Measurements from ENCODE around the gene ARHGEF28.

Gene ARHGEF28

DNA sequence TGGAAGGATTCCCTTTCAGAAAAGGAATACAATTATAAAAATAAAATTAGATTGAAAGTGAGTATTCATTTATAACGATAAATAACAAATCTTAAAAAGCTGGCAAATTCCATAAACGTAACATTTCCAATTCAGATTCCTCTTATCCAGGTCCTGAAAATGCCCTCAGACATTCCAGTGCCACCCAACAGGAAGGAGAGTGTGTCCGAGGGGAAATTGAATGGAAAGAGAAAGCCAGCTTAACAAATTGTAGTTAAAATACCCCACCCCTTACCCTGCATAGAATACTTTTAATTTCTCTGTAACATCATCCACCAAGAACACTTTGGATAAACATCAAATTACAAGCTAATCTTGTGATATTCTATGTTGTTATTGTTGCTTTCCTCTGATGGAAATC lies 72.0 kb downstream of the ARHGEF28 start:
- Histone ChIP-seq H3K36me3 (no peaks in the 10 kb centered on the region), H3K9me3 (ENCODE audit: severe bottlenecking) (no peaks in the 10 kb centered on the region), H3K27me3 (ENCODE audit: insufficient read depth, low read depth, severe bottlenecking) (no peaks in the 10 kb centered on the region), H3K27ac (no peak overlapping the region), H3K4me3 (ENCODE audit: low read depth, low read length) (no peak overlapping the region)
- TF ChIP-seq, protein P1, sequence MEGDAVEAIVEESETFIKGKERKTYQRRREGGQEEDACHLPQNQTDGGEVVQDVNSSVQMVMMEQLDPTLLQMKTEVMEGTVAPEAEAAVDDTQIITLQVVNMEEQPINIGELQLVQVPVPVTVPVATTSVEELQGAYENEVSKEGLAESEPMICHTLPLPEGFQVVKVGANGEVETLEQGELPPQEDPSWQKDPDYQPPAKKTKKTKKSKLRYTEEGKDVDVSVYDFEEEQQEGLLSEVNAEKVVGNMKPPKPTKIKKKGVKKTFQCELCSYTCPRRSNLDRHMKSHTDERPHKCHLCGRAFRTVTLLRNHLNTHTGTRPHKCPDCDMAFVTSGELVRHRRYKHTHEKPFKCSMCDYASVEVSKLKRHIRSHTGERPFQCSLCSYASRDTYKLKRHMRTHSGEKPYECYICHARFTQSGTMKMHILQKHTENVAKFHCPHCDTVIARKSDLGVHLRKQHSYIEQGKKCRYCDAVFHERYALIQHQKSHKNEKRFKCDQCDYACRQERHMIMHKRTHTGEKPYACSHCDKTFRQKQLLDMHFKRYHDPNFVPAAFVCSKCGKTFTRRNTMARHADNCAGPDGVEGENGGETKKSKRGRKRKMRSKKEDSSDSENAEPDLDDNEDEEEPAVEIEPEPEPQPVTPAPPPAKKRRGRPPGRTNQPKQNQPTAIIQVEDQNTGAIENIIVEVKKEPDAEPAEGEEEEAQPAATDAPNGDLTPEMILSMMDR (IDR thresholded peaks at IDR 0.05; ENCODE audit: low read depth, low read length), result no peak
- DNase-seq, result no peak

DNA sequence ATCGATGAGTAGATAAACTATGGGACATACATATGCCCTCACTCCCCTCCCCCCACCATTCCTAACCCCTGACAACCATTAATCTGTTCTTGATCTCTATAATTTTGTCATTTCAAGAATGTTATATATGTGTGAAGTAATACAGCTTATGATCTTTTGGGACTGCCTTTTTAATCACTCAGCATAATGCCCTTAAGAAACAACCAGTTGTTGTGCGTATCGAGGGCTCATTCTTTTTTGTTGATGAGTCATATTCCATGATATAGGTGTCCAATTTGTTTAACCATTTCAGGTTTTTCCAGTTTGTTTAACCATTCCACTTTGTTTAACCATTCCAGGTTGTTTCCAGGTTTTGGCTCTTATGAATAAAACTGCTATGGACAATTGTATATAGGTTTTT lies 75.6 kb downstream of the ARHGEF28 start:
- TF ChIP-seq, protein P1 (IDR thresholded peaks at IDR 0.05; ENCODE audit: low read depth, low read length), result no peak
- H3K4me3 ChIP-seq (ENCODE audit: low read depth, low read length), result no peak overlapping the region
- no peaks in the 10 kb centered on the region for H3K9me3 ChIP-seq (ENCODE audit: severe bottlenecking)
- H3K36me3 ChIP-seq, result no peaks in the 10 kb centered on the region
- no peaks in the 10 kb centered on the region for H3K27me3 ChIP-seq (ENCODE audit: insufficient read depth, low read depth, severe bottlenecking)
- DNase-seq, result no peak
- H3K27ac ChIP-seq, result no peak overlapping the region

DNA sequence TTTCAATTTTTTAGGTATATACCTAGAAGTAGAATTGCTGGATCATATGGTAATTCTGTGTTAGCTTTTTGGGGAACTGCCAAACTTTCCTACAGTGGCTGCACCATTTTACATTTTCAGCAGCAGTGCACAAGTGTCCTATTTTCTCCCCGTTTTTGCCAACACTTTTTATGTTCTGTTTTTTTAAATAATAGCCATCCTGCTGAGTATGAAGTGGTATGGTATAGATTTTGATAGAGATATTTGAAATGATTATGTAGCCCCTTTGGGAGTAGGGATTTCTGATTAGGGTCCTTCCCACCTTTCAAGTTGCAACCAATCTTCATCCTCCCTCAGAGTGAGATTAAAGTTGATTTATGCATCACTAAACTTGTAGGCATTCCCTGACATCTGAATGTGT lies 76.5 kb downstream of the ARHGEF28 start:
- TF ChIP-seq, protein P1 (IDR thresholded peaks at IDR 0.05; ENCODE audit: low read depth, low read length), result no peak
- Histone ChIP-seq H3K36me3 (no peaks in the 10 kb centered on the region), H3K27ac (no peak overlapping the region), H3K4me3 (ENCODE audit: low read depth, low read length) (no peak overlapping the region), H3K9me3 (ENCODE audit: severe bottlenecking) (no peaks in the 10 kb centered on the region), H3K27me3 (ENCODE audit: insufficient read depth, low read depth, severe bottlenecking) (no peaks in the 10 kb centered on the region)
- no peak for DNase-seq

DNA sequence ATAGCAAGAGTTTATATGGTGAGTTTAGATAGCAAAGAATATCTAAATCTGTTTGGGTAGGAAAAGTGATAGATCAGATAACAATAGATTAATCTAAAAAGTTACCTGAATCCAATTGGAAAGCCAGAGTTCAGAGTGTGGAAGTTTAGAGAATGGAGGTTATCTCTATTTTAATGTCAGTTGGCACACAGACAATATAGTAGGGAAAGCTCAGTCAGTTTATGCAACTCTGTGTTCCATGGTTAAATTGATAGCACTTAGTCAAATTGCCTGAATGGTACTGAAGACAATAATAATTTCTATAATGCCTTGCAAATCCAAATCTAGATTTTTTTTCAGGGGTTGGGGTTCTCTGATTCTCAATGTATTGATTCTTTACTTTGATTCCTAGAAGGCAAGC lies 77.0 kb downstream of the ARHGEF28 start:
- DNase-seq, result no peak
- Histone ChIP-seq H3K27me3 (ENCODE audit: insufficient read depth, low read depth, severe bottlenecking) (no peaks in the 10 kb centered on the region), H3K4me3 (ENCODE audit: low read depth, low read length) (no peak overlapping the region), H3K9me3 (ENCODE audit: severe bottlenecking) (no peaks in the 10 kb centered on the region), H3K36me3 (no peaks in the 10 kb centered on the region), H3K27ac (no peak overlapping the region)
- TF ChIP-seq, protein P1 (IDR thresholded peaks at IDR 0.05; ENCODE audit: low read depth, low read length), result no peak

DNA sequence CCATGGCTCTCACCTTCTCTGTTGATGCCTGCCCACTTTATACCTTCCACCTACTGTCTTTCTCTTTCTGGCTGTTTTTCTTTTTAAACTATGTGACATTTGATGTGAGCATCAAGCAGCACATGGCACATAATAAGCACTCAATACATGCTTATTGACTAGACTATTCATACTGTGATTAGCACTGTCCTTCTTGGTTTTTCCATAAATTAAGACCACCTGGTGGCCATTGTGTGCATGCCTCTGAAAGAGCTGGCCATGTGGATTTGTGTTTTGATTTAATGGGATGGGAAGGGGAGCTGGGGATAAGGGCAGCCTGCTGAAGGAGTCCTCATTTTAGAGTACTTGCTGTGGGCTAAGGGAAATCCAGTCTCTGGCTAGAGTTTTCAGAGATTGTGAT lies 79.4 kb downstream of the ARHGEF28 start:
- H3K9me3 ChIP-seq (ENCODE audit: severe bottlenecking), result no peaks in the 10 kb centered on the region
- H3K27ac ChIP-seq, result no peak overlapping the region
- no peak for DNase-seq
- H3K4me3 ChIP-seq (ENCODE audit: low read depth, low read length), result no peak overlapping the region
- TF ChIP-seq, protein P1 (IDR thresholded peaks at IDR 0.05; ENCODE audit: low read depth, low read length), result no peak
- no peaks in the 10 kb centered on the region for H3K36me3 ChIP-seq
- H3K27me3 ChIP-seq (ENCODE audit: insufficient read depth, low read depth, severe bottlenecking), result no peaks in the 10 kb centered on the region

DNA sequence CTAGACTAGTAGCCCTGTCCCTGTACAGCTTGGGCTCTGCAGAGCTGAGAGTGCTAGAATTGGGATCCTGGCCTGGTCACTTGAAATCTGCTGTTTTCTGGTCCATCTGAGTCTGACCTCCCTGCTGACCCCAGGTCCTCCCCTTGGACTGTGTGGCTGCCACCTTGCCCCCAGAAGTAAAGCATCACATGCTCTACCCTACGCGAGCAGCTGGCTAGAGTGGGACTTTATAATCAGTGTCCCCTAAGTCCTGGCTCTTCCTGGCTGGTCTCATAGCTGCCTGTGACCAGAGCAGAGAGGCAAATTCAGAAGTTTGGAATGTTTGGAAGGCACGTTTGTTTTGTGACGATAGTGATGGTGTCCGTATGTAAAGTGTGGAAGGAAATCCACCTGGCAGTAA lies 81.0 kb downstream of the ARHGEF28 start:
- no peak overlapping the region for H3K27ac ChIP-seq
- no peaks in the 10 kb centered on the region for H3K36me3 ChIP-seq
- no peaks in the 10 kb centered on the region for H3K9me3 ChIP-seq (ENCODE audit: severe bottlenecking)
- H3K27me3 ChIP-seq (ENCODE audit: insufficient read depth, low read depth, severe bottlenecking), result no peaks in the 10 kb centered on the region
- TF ChIP-seq, protein P1 (IDR thresholded peaks at IDR 0.05; ENCODE audit: low read depth, low read length), result no peak
- H3K4me3 ChIP-seq (ENCODE audit: low read depth, low read length), result no peak overlapping the region
- no peak for DNase-seq
